Liver (tissue), 9 donors: ENCODE data around the gene DHRS11. TPM values are rescaled to one million over a fixed set of nuclear protein-coding genes. Genes with fewer than 3 reads are reported as not detected.

Source experiments
- DNase-seq: peaks from one replicate; pipeline ENCODE4 v3.0.0-alpha.2; 2017; ENCODE audit warnings: low spot score
- H3K27ac ChIP-seq, 2 donors: one replicate each; pipeline ENCODE4 v1.7.0; 2013; ENCODE audit warnings: inconsistent platforms in 2 of 2, low read length in 2 of 2, control low read depth in 1 of 2, low read depth in 1 of 2, mild to moderate bottlenecking in 1 of 2
- H3K27me3 ChIP-seq, 4 donors: one replicate each; pipeline versions ENCODE4 v1.6.1 to v1.7.0; 2013; ENCODE audit warnings: low read length in 3 of 4, inconsistent platforms in 1 of 4, mild to moderate bottlenecking in 1 of 4, moderate library complexity in 1 of 4; ENCODE audit not compliant: control insufficient read depth in 4 of 4, insufficient read depth in 4 of 4
- H3K36me3 ChIP-seq, 4 donors: one replicate each; pipeline versions ENCODE4 v1.6.1 to v1.7.0; 2013; ENCODE audit warnings: low read length in 3 of 4, mild to moderate bottlenecking in 3 of 4, low read depth in 1 of 4, moderate library complexity in 1 of 4; ENCODE audit not compliant: control insufficient read depth in 4 of 4, insufficient read depth in 3 of 4
- H3K4me1 ChIP-seq, 4 donors: one replicate each; pipeline versions ENCODE4 v1.6.1 to v1.7.0; 2013; ENCODE audit warnings: low read length in 3 of 4, mild to moderate bottlenecking in 3 of 4, moderate library complexity in 1 of 4; ENCODE audit not compliant: control insufficient read depth in 4 of 4, insufficient read depth in 4 of 4
- H3K4me3 ChIP-seq, 3 donors: one replicate each; pipeline versions ENCODE4 v1.6.1 to v1.7.0; 2013; ENCODE audit warnings: low read length in 3 of 3, control low read depth in 1 of 3, low read depth in 1 of 3, mild to moderate bottlenecking in 1 of 3
- H3K9ac ChIP-seq, 2 donors: one replicate each; pipeline ENCODE4 v1.7.0; 2013; ENCODE audit warnings: low read length in 2 of 2, mild to moderate bottlenecking in 2 of 2, moderate library complexity in 2 of 2, control low read depth in 1 of 2, low read depth in 1 of 2
- H3K9me3 ChIP-seq, 4 donors: one replicate each; pipeline versions ENCODE4 v1.6.1 to v1.7.0; 2013; ENCODE audit warnings: low read length in 3 of 4; ENCODE audit not compliant: control insufficient read depth in 4 of 4
- EGR1 ChIP-seq, 2 donors: IDR thresholded peaks; 2 replicates each; pipeline ENCODE4 v1.6.1; 2016 to 2018; ENCODE audit warnings: antibody characterized with exemption in 2 of 2, low read depth in 2 of 2
- FOXA1 ChIP-seq: IDR thresholded peaks from 2 replicates; pipeline ENCODE4 v1.6.1; 2016; ENCODE audit warnings: antibody characterized with exemption
- FOXA2 ChIP-seq: IDR thresholded peaks from 2 replicates; pipeline ENCODE4 v1.6.1; 2016; ENCODE audit warnings: antibody characterized with exemption
- GABPA ChIP-seq, 2 donors: IDR thresholded peaks in 1 of 2; conservative IDR thresholded peaks in 1 of 2; 2 replicates each; pipeline ENCODE4 v1.6.1; 2016; ENCODE audit warnings: antibody characterized with exemption in 2 of 2, mild to moderate bottlenecking in 1 of 2, moderate library complexity in 1 of 2
- HNF4A ChIP-seq, 2 donors: conservative IDR thresholded peaks; 2 replicates each; pipeline ENCODE4 v1.6.1; 2016; ENCODE audit warnings: antibody characterized with exemption in 2 of 2, mild to moderate bottlenecking in 2 of 2
- HNF4G ChIP-seq: IDR thresholded peaks from 2 replicates; pipeline ENCODE4 v1.6.1; 2016; ENCODE audit warnings: antibody characterized with exemption
- JUND ChIP-seq, 2 donors: IDR thresholded peaks; 2 replicates each; pipeline ENCODE4 v1.6.1; 2016; ENCODE audit warnings: antibody characterized with exemption in 2 of 2
- NR2F2 ChIP-seq: IDR thresholded peaks from 2 replicates; pipeline ENCODE4 v1.6.1; 2016; ENCODE audit warnings: antibody characterized with exemption
- RAD21 ChIP-seq, 2 donors: IDR thresholded peaks; 2 replicates each; pipeline ENCODE4 v1.6.1; 2016; ENCODE audit warnings: antibody characterized with exemption in 2 of 2, mild to moderate bottlenecking in 2 of 2
- RXRA ChIP-seq, 2 donors: IDR thresholded peaks; 2 replicates each; pipeline ENCODE4 v1.6.1; 2017 to 2018; ENCODE audit warnings: antibody characterized with exemption in 2 of 2, mild to moderate bottlenecking in 1 of 2
- SP1 ChIP-seq: IDR thresholded peaks from 2 replicates; pipeline ENCODE4 v1.6.1; 2018; ENCODE audit warnings: antibody characterized with exemption, mild to moderate bottlenecking
- TAF1 ChIP-seq: conservative IDR thresholded peaks from 2 replicates; pipeline ENCODE4 v1.6.1; 2016; ENCODE audit warnings: antibody characterized with exemption, mild to moderate bottlenecking
- YY1 ChIP-seq: IDR thresholded peaks from 2 replicates; pipeline ENCODE4 v1.6.1; 2016; ENCODE audit warnings: antibody characterized with exemption, mild to moderate bottlenecking
- WGBS: extraction: QIAGEN DNeasy Blood & Tissue Kit; methylation state at CpG from one replicate; pipeline ENCODE4 v1.1.7; 2013; 5-methylcytosine and 5-hydroxymethylcytosine counted together
- polyA plus RNA-seq, 2 donors: library from polyadenylated mRNA; stranded (reverse) in 1 of 2; unstranded in 1 of 2; fragments of 200-250 nt in 1 of 2; fragments of >200 nt in 1 of 2; fragmentation: Nextera tagmentation in 1 of 2; extraction: Ambion mirVana in 1 of 2; gene quantifications; one replicate each; pipeline versions ENCODE4 v1.2.1 to v1.2.3, GENCODE V29; 2013 to 2015
- total RNA-seq, 2 donors: library from RNA; depleted of rRNA; stranded (reverse); fragments of >200 nt; gene quantifications; one replicate each; pipeline ENCODE4 v1.2.3, GENCODE V29; 2014
- TF ChIP-seq, protein P1 (sequence below): IDR thresholded peaks from 2 replicates; pipeline ENCODE4 v1.6.1; 2016; ENCODE audit warnings: antibody characterized with exemption
- TF ChIP-seq, protein P2 (sequence below): IDR thresholded peaks from 2 replicates; pipeline ENCODE4 v1.6.1; 2016; ENCODE audit warnings: antibody characterized with exemption
- TF ChIP-seq, protein P3 (sequence below): fragments of 150-350 bp; IDR thresholded peaks from 2 replicates; pipeline ENCODE4 v1.5.1; 2017; ENCODE audit warnings: improper control_type of control experiment, low read depth, low read length; ENCODE audit not compliant: missing input control
- TF ChIP-seq, protein P4 (sequence below): IDR thresholded peaks from 2 replicates; pipeline ENCODE4 v1.6.1; 2016; ENCODE audit warnings: antibody characterized with exemption
- TF ChIP-seq, protein P5 (sequence below): IDR thresholded peaks from 2 replicates; pipeline ENCODE4 v1.6.1; 2016; ENCODE audit warnings: antibody characterized with exemption, mild to moderate bottlenecking
- donor health status: healthy.
- donor health status: healthy.
- donor health status: healthy.
- donor health status: healthy.
- donor health status: healthy.

DHRS11 gene
- total and polyA plus RNA-seq, 4 donors, result 4.2 to 8.0 (median 6.5) TPM

DNA sequence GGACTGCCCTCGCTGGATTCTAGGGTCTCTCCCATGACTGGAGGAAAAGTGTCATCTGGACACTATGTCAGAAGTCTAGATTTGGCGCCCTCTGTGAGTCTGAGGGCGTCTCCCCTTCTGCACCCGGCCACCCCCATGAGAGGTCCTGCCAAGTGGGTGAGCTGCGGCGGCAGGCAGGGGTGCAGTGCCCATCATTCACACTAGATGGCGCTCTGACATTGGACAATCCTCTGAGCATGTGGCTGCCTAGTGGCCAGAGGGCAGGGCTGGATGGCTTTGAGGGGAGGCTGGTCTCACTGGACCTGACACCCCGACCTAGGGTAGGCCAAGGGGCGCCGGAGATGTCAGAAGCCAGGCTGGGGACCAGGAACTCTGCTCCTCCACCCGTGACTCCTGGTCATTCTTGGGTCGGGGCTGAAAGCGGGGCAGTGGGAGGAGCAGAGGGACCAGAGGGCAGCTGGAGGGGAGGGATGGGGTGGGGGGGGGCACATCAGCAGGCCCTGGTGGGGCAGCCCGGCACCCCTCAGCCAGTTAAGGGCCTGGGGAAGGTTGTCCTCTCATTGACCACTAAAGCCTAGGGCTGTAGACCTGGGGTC, 37.7 kb downstream of the DHRS11 start:
- H3K4me1 ChIP-seq, result peaks cover 0 to 10% (median 6%) of the 10 kb centered on the region in 4 donors
- H3K9ac ChIP-seq, result no peak overlapping the region
- WGBS, result 15% methylated on average over 14 of the region's 14 CpGs
- peak; percentile 90 for DNase-seq
- no peaks in the 10 kb centered on the region for H3K27me3 ChIP-seq
- H3K4me3 ChIP-seq, result no peak overlapping the region
- TF ChIP-seq RAD21 (IDR thresholded peaks at IDR 0.05) (peak; percentile 94 to 97), SP1 (no peak), TAF1 (no peak), FOXA2 (no peak), HNF4A (conservative IDR thresholded peaks at IDR 0.05) (no peak), RXRA (IDR thresholded peaks at IDR 0.05) (peak in 1 of 2 donors; percentile 23), JUND (IDR thresholded peaks at IDR 0.05) (no peak), YY1 (no peak), FOXA1 (no peak), HNF4G (no peak), GABPA (IDR thresholded peaks at IDR 0.05 in 1 of 2, conservative IDR thresholded peaks at IDR 0.05 in 1 of 2) (no peak), EGR1 (IDR thresholded peaks at IDR 0.05; ENCODE audit: low read depth in 2 of 2) (no peak), NR2F2 (no peak)
- TF ChIP-seq, protein P1, sequence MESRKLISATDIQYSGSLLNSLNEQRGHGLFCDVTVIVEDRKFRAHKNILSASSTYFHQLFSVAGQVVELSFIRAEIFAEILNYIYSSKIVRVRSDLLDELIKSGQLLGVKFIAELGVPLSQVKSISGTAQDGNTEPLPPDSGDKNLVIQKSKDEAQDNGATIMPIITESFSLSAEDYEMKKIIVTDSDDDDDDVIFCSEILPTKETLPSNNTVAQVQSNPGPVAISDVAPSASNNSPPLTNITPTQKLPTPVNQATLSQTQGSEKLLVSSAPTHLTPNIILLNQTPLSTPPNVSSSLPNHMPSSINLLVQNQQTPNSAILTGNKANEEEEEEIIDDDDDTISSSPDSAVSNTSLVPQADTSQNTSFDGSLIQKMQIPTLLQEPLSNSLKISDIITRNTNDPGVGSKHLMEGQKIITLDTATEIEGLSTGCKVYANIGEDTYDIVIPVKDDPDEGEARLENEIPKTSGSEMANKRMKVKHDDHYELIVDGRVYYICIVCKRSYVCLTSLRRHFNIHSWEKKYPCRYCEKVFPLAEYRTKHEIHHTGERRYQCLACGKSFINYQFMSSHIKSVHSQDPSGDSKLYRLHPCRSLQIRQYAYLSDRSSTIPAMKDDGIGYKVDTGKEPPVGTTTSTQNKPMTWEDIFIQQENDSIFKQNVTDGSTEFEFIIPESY, result no peak
- TF ChIP-seq, protein P2, sequence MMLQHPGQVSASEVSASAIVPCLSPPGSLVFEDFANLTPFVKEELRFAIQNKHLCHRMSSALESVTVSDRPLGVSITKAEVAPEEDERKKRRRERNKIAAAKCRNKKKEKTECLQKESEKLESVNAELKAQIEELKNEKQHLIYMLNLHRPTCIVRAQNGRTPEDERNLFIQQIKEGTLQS, result no peak
- TF ChIP-seq, protein P3, sequence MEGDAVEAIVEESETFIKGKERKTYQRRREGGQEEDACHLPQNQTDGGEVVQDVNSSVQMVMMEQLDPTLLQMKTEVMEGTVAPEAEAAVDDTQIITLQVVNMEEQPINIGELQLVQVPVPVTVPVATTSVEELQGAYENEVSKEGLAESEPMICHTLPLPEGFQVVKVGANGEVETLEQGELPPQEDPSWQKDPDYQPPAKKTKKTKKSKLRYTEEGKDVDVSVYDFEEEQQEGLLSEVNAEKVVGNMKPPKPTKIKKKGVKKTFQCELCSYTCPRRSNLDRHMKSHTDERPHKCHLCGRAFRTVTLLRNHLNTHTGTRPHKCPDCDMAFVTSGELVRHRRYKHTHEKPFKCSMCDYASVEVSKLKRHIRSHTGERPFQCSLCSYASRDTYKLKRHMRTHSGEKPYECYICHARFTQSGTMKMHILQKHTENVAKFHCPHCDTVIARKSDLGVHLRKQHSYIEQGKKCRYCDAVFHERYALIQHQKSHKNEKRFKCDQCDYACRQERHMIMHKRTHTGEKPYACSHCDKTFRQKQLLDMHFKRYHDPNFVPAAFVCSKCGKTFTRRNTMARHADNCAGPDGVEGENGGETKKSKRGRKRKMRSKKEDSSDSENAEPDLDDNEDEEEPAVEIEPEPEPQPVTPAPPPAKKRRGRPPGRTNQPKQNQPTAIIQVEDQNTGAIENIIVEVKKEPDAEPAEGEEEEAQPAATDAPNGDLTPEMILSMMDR, result peak; percentile 98
- TF ChIP-seq, protein P4, sequence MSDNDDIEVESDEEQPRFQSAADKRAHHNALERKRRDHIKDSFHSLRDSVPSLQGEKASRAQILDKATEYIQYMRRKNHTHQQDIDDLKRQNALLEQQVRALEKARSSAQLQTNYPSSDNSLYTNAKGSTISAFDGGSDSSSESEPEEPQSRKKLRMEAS, result no peak
- TF ChIP-seq, protein P5, sequence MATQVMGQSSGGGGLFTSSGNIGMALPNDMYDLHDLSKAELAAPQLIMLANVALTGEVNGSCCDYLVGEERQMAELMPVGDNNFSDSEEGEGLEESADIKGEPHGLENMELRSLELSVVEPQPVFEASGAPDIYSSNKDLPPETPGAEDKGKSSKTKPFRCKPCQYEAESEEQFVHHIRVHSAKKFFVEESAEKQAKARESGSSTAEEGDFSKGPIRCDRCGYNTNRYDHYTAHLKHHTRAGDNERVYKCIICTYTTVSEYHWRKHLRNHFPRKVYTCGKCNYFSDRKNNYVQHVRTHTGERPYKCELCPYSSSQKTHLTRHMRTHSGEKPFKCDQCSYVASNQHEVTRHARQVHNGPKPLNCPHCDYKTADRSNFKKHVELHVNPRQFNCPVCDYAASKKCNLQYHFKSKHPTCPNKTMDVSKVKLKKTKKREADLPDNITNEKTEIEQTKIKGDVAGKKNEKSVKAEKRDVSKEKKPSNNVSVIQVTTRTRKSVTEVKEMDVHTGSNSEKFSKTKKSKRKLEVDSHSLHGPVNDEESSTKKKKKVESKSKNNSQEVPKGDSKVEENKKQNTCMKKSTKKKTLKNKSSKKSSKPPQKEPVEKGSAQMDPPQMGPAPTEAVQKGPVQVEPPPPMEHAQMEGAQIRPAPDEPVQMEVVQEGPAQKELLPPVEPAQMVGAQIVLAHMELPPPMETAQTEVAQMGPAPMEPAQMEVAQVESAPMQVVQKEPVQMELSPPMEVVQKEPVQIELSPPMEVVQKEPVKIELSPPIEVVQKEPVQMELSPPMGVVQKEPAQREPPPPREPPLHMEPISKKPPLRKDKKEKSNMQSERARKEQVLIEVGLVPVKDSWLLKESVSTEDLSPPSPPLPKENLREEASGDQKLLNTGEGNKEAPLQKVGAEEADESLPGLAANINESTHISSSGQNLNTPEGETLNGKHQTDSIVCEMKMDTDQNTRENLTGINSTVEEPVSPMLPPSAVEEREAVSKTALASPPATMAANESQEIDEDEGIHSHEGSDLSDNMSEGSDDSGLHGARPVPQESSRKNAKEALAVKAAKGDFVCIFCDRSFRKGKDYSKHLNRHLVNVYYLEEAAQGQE, result no peak
- no peaks in the 10 kb centered on the region for H3K9me3 ChIP-seq
- H3K27ac ChIP-seq, result no peak overlapping the region
- no peaks in the 10 kb centered on the region for H3K36me3 ChIP-seq
